ENCODE results near the gene SCTR. TPM values are rescaled to one million over a fixed set of nuclear protein-coding genes. Genes with fewer than 3 reads are reported as not detected.

SCTR gene
- total RNA-seq, 1 donor from 2014 or later = not detected

- DNase-seq (ENCODE audit: low spot score) = no peak
These were observed 106.4 kb downstream of the SCTR start for GRCh38 chr2:119417908-119418307.

GRCh38 chr2:119416299-119416923, 107.9 kb downstream of the SCTR start:
- DNase-seq (ENCODE audit: low spot score) = no peak

- DNase-seq (ENCODE audit: low spot score) = no peak
These were observed 108.7 kb downstream of the SCTR start for GRCh38 chr2:119415630-119416029.

GRCh38 chr2:119414894-119415293, 109.4 kb downstream of the SCTR start:
- DNase-seq (ENCODE audit: low spot score) = no peak

- no peak for DNase-seq (ENCODE audit: low spot score)
These were observed 114.8 kb downstream of the SCTR start for GRCh38 chr2:119409506-119409905.

- peak; percentile 43 for DNase-seq (ENCODE audit: low spot score)
These were observed 116.1 kb downstream of the SCTR start for GRCh38 chr2:119408221-119408619.

- peak; percentile 71 for DNase-seq (ENCODE audit: low spot score)
These were observed 116.7 kb downstream of the SCTR start for GRCh38 chr2:119407430-119408220.

GRCh38 chr2:119405151-119405550, 119.1 kb downstream of the SCTR start:
- peak; percentile 59 for DNase-seq (ENCODE audit: low spot score)

GRCh38 chr2:119403618-119404017, 120.7 kb downstream of the SCTR start:
- DNase-seq (ENCODE audit: low spot score) = peak; percentile 67

- peak; percentile 37 for DNase-seq (ENCODE audit: low spot score)
These were observed 121.4 kb downstream of the SCTR start for GRCh38 chr2:119402645-119403560.

GRCh38 chr2:119402106-119402505, 122.2 kb downstream of the SCTR start:
- DNase-seq (ENCODE audit: low spot score) = no peak

- no peak for DNase-seq (ENCODE audit: low spot score)
These were observed 127.1 kb downstream of the SCTR start for GRCh38 chr2:119397196-119397595.

GRCh38 chr2:119393971-119394748, 130.1 kb downstream of the SCTR start:
- no peak for DNase-seq (ENCODE audit: low spot score)

Other genes with a start within 250 kb of the SCTR start
- gene C2orf76, start 157.6 kb downstream of the SCTR start, total RNA-seq = 12.5 TPM
- gene DBI, start 157.5 kb downstream of the SCTR start, total RNA-seq = 268 TPM
- gene TMEM37, start 92.6 kb downstream of the SCTR start, total RNA-seq = 56.4 TPM
- gene CFAP221, start 20.0 kb upstream of the SCTR start, total RNA-seq = 2.3 TPM
- gene TMEM177, start 154.7 kb upstream of the SCTR start, total RNA-seq = 6.1 TPM
- gene PTPN4, start 235.4 kb upstream of the SCTR start, total RNA-seq = 45.9 TPM

Measured in mesenteric fat pad (tissue), 1 donor.